NCI-H2227 treated with DMSO at 0.1 percent for 48 hours (cell line): ENCODE data around the gene DSTYK.
"Not testable (repeated sequence)": the region's sequence is repeated elsewhere in the genome, so short reads cannot be mapped to it uniquely, and the experiment has no call there.

Experiments used
- DNase-seq: peaks from one replicate; lab custom pipeline; 2025; lab: John Stamatoyannopoulos, UW

Gene DSTYK

GRCh38 chr1:205170532-205171269 is 40.8 kb downstream of the DSTYK start:
- DNase-seq, result no peak

- no peak for DNase-seq
Measured at GRCh38 chr1:205169248-205169647, 42.3 kb downstream of the DSTYK start.

GRCh38 chr1:205168291-205168690 is 43.2 kb downstream of the DSTYK start:
- DNase-seq, result no peak

- no peak for DNase-seq
Measured at GRCh38 chr1:205162301-205162700, 49.2 kb downstream of the DSTYK start.

GRCh38 chr1:205161076-205161475 is 50.4 kb downstream of the DSTYK start:
- DNase-seq, result no peak

- DNase-seq, result no peak
Measured at GRCh38 chr1:205158048-205158616, 53.4 kb downstream of the DSTYK start.

- not testable (repeated sequence) for DNase-seq
Measured at GRCh38 chr1:205155665-205156377, 55.7 kb downstream of the DSTYK start.

- DNase-seq, result no peak
Measured at GRCh38 chr1:205152505-205152904, 59.0 kb downstream of the DSTYK start.

- DNase-seq, result no peak
Measured at GRCh38 chr1:205150651-205151428, 60.7 kb downstream of the DSTYK start.

GRCh38 chr1:205147191-205147835 is 64.2 kb downstream of the DSTYK start:
- no peak for DNase-seq

GRCh38 chr1:205144751-205145150 is 66.8 kb downstream of the DSTYK start:
- DNase-seq, result no peak

- no peak for DNase-seq
Measured at GRCh38 chr1:205144046-205144720, 67.3 kb downstream of the DSTYK start.

- DNase-seq, result no peak
Measured at GRCh38 chr1:205142102-205142469, 69.4 kb downstream of the DSTYK start.

GRCh38 chr1:205141236-205142101 is 70.0 kb downstream of the DSTYK start:
- peak; percentile 70 for DNase-seq

GRCh38 chr1:205140113-205140512 is 71.4 kb downstream of the DSTYK start:
- no peak for DNase-seq

- no peak for DNase-seq
Measured at GRCh38 chr1:205137901-205138300, 73.6 kb downstream of the DSTYK start.

- DNase-seq, result no peak
Measured at GRCh38 chr1:205133287-205133686, 78.2 kb downstream of the DSTYK start.

- no peak for DNase-seq
Measured at GRCh38 chr1:205129447-205130029, 82.0 kb downstream of the DSTYK start.

GRCh38 chr1:205128050-205128449 is 83.5 kb downstream of the DSTYK start:
- no peak for DNase-seq

- DNase-seq, result no peak
Measured at GRCh38 chr1:205127646-205128045, 83.9 kb downstream of the DSTYK start.
